Activated T-cell treated with anti-CD3 and anti-CD28 coated beads, Interleukin-2, amount 50 U/mL, for 4 hours (primary cell): ENCODE data around the gene GFI1. TPM values are rescaled to one million over a fixed set of nuclear protein-coding genes. Genes with fewer than 3 reads are reported as not detected.

Source experiments
- ATAC-seq, 2 donors: fragments of 200-7000 bp; cut with Tn5 transposase; one replicate each; pipeline ENCODE4 v1.10.0; 2021
- DNase-seq: peaks from one replicate; pipeline ENCODE4 v3.0.0-alpha.2; 2020
- H3K27me3 Mint-ChIP-seq: one replicate; pipeline ENCODE4 v1.8.0; 2021; ENCODE audit warnings: low read depth, mixed read lengths
- H3K36me3 Mint-ChIP-seq: one replicate; pipeline ENCODE4 v1.8.0; 2022; ENCODE audit warnings: mixed read lengths; ENCODE audit not compliant: insufficient read depth
- H3K4me1 Mint-ChIP-seq: one replicate; pipeline ENCODE4 v1.8.0; 2021; ENCODE audit warnings: low read depth, mixed read lengths
- H3K4me3 Mint-ChIP-seq: one replicate; pipeline ENCODE4 v1.8.0; 2021; ENCODE audit warnings: mild to moderate bottlenecking, moderate library complexity, mixed read lengths
- H3K9me3 Mint-ChIP-seq: one replicate; pipeline ENCODE4 v1.8.0; 2021; ENCODE audit warnings: mixed read lengths
- total RNA-seq, 3 donors: library from RNA; stranded (reverse); gene quantifications; one replicate each; pipeline ENCODE4 v1.2.1, GENCODE V29; 2021

Gene GFI1
- total RNA-seq, 3 donors from 2014 or later = 99.4 to 136 (median 115) TPM

- Mint-ChIP-seq H3K27me3 (no peaks in the 10 kb centered on the region), H3K4me3 (no peak overlapping the region), H3K36me3 (no peaks in the 10 kb centered on the region), H3K4me1 (peaks cover 14% of the 10 kb centered on the region), H3K9me3 (peaks cover 4% of the 10 kb centered on the region)
- DNase-seq (no peak), ATAC-seq (no peak)
These were observed 16.6 kb upstream of the GFI1 start for GRCh38 chr1:92503043-92503925.

GRCh38 chr1:92502247-92502646 lies 15.5 kb upstream of the GFI1 start:
- Mint-ChIP-seq H3K4me3 (no peak overlapping the region), H3K27me3 (no peaks in the 10 kb centered on the region), H3K9me3 (peaks cover 4% of the 10 kb centered on the region), H3K36me3 (no peaks in the 10 kb centered on the region), H3K4me1 (peaks cover 14% of the 10 kb centered on the region)
- peak; percentile 76 to 81 for ATAC-seq
- no peak for DNase-seq

- Mint-ChIP-seq H3K27me3 (no peaks in the 10 kb centered on the region), H3K36me3 (no peaks in the 10 kb centered on the region), H3K4me1 (peaks cover 17% of the 10 kb centered on the region), H3K4me3 (no peak overlapping the region), H3K9me3 (no peaks in the 10 kb centered on the region)
- DNase-seq = no peak
- no peak for ATAC-seq
These were observed 13.8 kb upstream of the GFI1 start for GRCh38 chr1:92500552-92500951.

GRCh38 chr1:92495392-92496063 lies 8.8 kb upstream of the GFI1 start:
- Mint-ChIP-seq H3K4me1 (peaks cover 22% of the 10 kb centered on the region), H3K27me3 (no peaks in the 10 kb centered on the region), H3K4me3 (no peak overlapping the region), H3K36me3 (no peaks in the 10 kb centered on the region), H3K9me3 (no peaks in the 10 kb centered on the region)
- ATAC-seq = no peak
- no peak for DNase-seq

GRCh38 chr1:92494485-92495141 lies 7.9 kb upstream of the GFI1 start:
- ATAC-seq = no peak
- H3K9me3 Mint-ChIP-seq = no peaks in the 10 kb centered on the region

GRCh38 chr1:92493139-92493538 lies 6.4 kb upstream of the GFI1 start:
- DNase-seq = no peak
- ATAC-seq = no peak
- H3K4me1 Mint-ChIP-seq = peaks cover 34% of the 10 kb centered on the region
- H3K27me3 Mint-ChIP-seq = no peaks in the 10 kb centered on the region
- H3K9me3 Mint-ChIP-seq = no peaks in the 10 kb centered on the region
- H3K4me3 Mint-ChIP-seq = no peak overlapping the region
- H3K36me3 Mint-ChIP-seq = no peaks in the 10 kb centered on the region

More at GRCh38 chr1:92494485-92495141, 7.9 kb upstream of the GFI1 start:
- no peaks in the 10 kb centered on the region for H3K27me3 Mint-ChIP-seq
- peaks cover 23% of the 10 kb centered on the region for H3K4me1 Mint-ChIP-seq
- no peaks in the 10 kb centered on the region for H3K36me3 Mint-ChIP-seq
- DNase-seq = no peak
- H3K4me3 Mint-ChIP-seq = no peak overlapping the region

GRCh38 chr1:92488832-92489231 lies 2.1 kb upstream of the GFI1 start:
- H3K9me3 Mint-ChIP-seq = no peaks in the 10 kb centered on the region
- DNase-seq (no peak), ATAC-seq (no peak)
- H3K36me3 Mint-ChIP-seq = peaks cover 3% of the 10 kb centered on the region
- H3K4me3 Mint-ChIP-seq = peak overlapping the region; percentile 77
- no peaks in the 10 kb centered on the region for H3K27me3 Mint-ChIP-seq
- H3K4me1 Mint-ChIP-seq = peaks cover 28% of the 10 kb centered on the region

- no peak for ATAC-seq
- H3K27me3 Mint-ChIP-seq = no peaks in the 10 kb centered on the region
- DNase-seq = no peak
- no peaks in the 10 kb centered on the region for H3K9me3 Mint-ChIP-seq
- peaks cover 27% of the 10 kb centered on the region for H3K4me1 Mint-ChIP-seq
- H3K4me3 Mint-ChIP-seq = peak overlapping the region; percentile 77
- H3K36me3 Mint-ChIP-seq = peaks cover 3% of the 10 kb centered on the region
These were observed 1.7 kb upstream of the GFI1 start for GRCh38 chr1:92488416-92488815.

- ATAC-seq (no peak), DNase-seq (no peak)
- H3K4me1 Mint-ChIP-seq = peaks cover 32% of the 10 kb centered on the region
- peaks cover 9% of the 10 kb centered on the region for H3K36me3 Mint-ChIP-seq
- H3K4me3 Mint-ChIP-seq = peak overlapping the region; percentile 77
- no peaks in the 10 kb centered on the region for H3K27me3 Mint-ChIP-seq
- no peaks in the 10 kb centered on the region for H3K9me3 Mint-ChIP-seq
These were observed 417 bp upstream of the GFI1 start for GRCh38 chr1:92487078-92487605.

- H3K4me3 Mint-ChIP-seq = peak overlapping the region; percentile 90
- H3K4me1 Mint-ChIP-seq = peaks cover 37% of the 10 kb centered on the region
- peak; percentile 90 for DNase-seq
- no peaks in the 10 kb centered on the region for H3K9me3 Mint-ChIP-seq
- no peaks in the 10 kb centered on the region for H3K27me3 Mint-ChIP-seq
- peaks cover 20% of the 10 kb centered on the region for H3K36me3 Mint-ChIP-seq
- ATAC-seq = peak; percentile 49 to 55
These were observed 1.1 kb downstream of the GFI1 start for GRCh38 chr1:92485381-92486250.

GRCh38 chr1:92484472-92485380 lies 2.0 kb downstream of the GFI1 start:
- ATAC-seq (peak; percentile 19 to 21), DNase-seq (peak; percentile 81)
- H3K9me3 Mint-ChIP-seq = no peaks in the 10 kb centered on the region
- H3K4me1 Mint-ChIP-seq = peaks cover 40% of the 10 kb centered on the region
- H3K36me3 Mint-ChIP-seq = peaks cover 25% of the 10 kb centered on the region
- H3K27me3 Mint-ChIP-seq = no peaks in the 10 kb centered on the region
- H3K4me3 Mint-ChIP-seq = peak overlapping the region; percentile 90

GRCh38 chr1:92483610-92484471 lies 2.9 kb downstream of the GFI1 start:
- peak; percentile 10 to 12 for ATAC-seq

More at GRCh38 chr1:92483610-92484471, 2.9 kb downstream of the GFI1 start:
- Mint-ChIP-seq H3K36me3 (peaks cover 34% of the 10 kb centered on the region), H3K4me3 (peak overlapping the region; percentile 90), H3K9me3 (no peaks in the 10 kb centered on the region), H3K27me3 (no peaks in the 10 kb centered on the region), H3K4me1 (peaks cover 43% of the 10 kb centered on the region)
- peak; percentile 77 for DNase-seq
